PC-9 (cell line): ENCODE results near the gene RALGAPB. TPM values are rescaled to one million over a fixed set of nuclear protein-coding genes. Genes with fewer than 3 reads are reported as not detected.

ENCODE experiments used
- BruUV-seq: library from RNA; stranded (reverse); fragments of 400-500 nt; replicated peaks from 2 replicates; lab custom pipeline; 2021; lab: Mats Ljungman, UMichigan
- CTCF ChIA-PET: fragments of 300-600 bp; sonication (Branson Sonifier 250); formaldehyde crosslinking; loops from one replicate; lab custom pipeline; 2022; ENCODE audit warnings: antibody characterized with exemption; lab: Charles Lee
- POLR2A ChIA-PET: fragments of 300-600 bp; sonication (Branson Sonifier 250); formaldehyde crosslinking; loops from one replicate; lab custom pipeline; 2022; ENCODE audit warnings: antibody characterized with exemption; ENCODE audit not compliant: unreplicated experiment; lab: Charles Lee
- DNase-seq, 2 experiments: peaks; one replicate each; pipeline versions ENCODE4 v3.0.0 to v3.0.0-alpha.2; 2015 to 2022; ENCODE audit warnings: mixed read lengths in 1 of 2
- H2AFZ ChIP-seq: fragments of 200-600 bp; sonication (generic); 2 replicates; pipeline ENCODE4 v1.8.1; 2017; ENCODE audit warnings: antibody characterized with exemption
- H3F3A ChIP-seq: fragments of 200-600 bp; sonication (generic); 2 replicates; pipeline ENCODE4 v1.8.1; 2017; ENCODE audit warnings: antibody characterized with exemption, mild to moderate bottlenecking, low read depth; ENCODE audit not compliant: insufficient read depth
- H3K27ac ChIP-seq: fragments of 200-600 bp; sonication (generic); 2 replicates; pipeline ENCODE4 v1.6.1; 2016; ENCODE audit warnings: mixed run types
- H3K27me3 ChIP-seq: fragments of 200-600 bp; sonication (generic); 2 replicates; pipeline ENCODE4 v1.6.1; 2016; ENCODE audit warnings: low read depth, mixed run types; ENCODE audit not compliant: insufficient read depth
- H3K36me3 ChIP-seq: fragments of 200-600 bp; sonication (generic); 2 replicates; pipeline ENCODE4 v1.6.1; 2016; ENCODE audit warnings: low read depth, mixed run types
- H3K4me1 ChIP-seq: fragments of 200-600 bp; sonication (generic); replicated peaks from 2 replicates; pipeline ENCODE4 v1.6.1; 2016; ENCODE audit warnings: mixed run types; ENCODE audit not compliant: insufficient read depth
- H3K4me2 ChIP-seq: fragments of 200-600 bp; sonication (generic); 2 replicates; pipeline ENCODE4 v1.6.1; 2017; ENCODE audit warnings: mixed run types
- H3K4me3 ChIP-seq: fragments of 200-600 bp; sonication (generic); 2 replicates; pipeline ENCODE4 v1.6.1; 2016; ENCODE audit warnings: mixed run types
- H3K79me2 ChIP-seq: fragments of 200-600 bp; sonication (generic); 2 replicates; pipeline ENCODE4 v1.6.1; 2017; ENCODE audit warnings: low read depth, mixed run types
- H3K9me2 ChIP-seq: fragments of 200-600 bp; sonication (generic); 2 replicates; pipeline ENCODE4 v1.8.1; 2017; ENCODE audit warnings: mild to moderate bottlenecking; ENCODE audit not compliant: insufficient read depth
- H3K9me3 ChIP-seq: fragments of 200-600 bp; sonication (generic); 2 replicates; pipeline ENCODE4 v1.8.1; 2016; ENCODE audit warnings: low read depth; ENCODE audit not compliant: insufficient read depth
- H4K20me1 ChIP-seq: fragments of 200-600 bp; sonication (generic); 2 replicates; pipeline ENCODE4 v1.8.1; 2017; ENCODE audit not compliant: insufficient read depth
- EZH2 ChIP-seq: fragments of 200-600 bp; sonication (generic); IDR thresholded peaks from 2 replicates; pipeline ENCODE4 v1.8.0; 2017; ENCODE audit warnings: antibody characterized with exemption, low read depth
- intact Hi-C: fragments of 100-400 bp; cut with micrococcal nuclease; formaldehyde crosslinking; loops from one replicate; pipeline ENCODE4 v1.10.0; 2022; ENCODE audit not compliant: unreplicated experiment
- total RNA-seq: library from RNA; stranded (reverse); gene quantifications from 2 replicates; pipeline ENCODE4 v1.2.3, GENCODE V29; 2021
- TF ChIP-seq, protein P1 (sequence below): fragments of 200-600 bp; sonication (generic); conservative IDR thresholded peaks from 2 replicates; pipeline ENCODE4 v1.6.1; 2017; ENCODE audit warnings: mixed run types, antibody characterized with exemption, mild to moderate bottlenecking, moderate library complexity

The RALGAPB gene
- total RNA-seq, 1 experiment from 2014 or later: 40.2 TPM

DNA sequence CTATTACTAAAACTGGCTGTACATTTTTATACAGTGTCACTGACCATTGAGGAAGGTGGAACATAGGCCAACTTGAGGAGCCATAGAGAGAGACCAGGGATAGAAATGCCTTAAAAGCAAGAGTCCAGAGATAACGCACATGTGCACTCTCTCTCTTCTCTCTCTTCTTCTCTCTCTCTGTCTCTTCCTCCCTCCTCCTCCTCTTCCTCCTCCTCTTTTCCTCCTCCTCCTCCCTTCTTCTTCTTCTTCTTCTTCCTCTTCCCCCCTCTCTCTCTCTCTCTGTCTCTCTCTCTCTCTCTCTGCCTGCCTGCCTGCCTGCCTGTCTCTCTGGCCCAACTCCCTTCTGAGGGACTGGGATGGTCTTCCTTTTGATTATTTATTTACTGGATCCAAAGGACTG lies 92.0 kb downstream of the RALGAPB start:
- H3K36me3 ChIP-seq: peaks cover 19% of the 10 kb centered on the region; the same call in 1 of the 2 replicates
- intact Hi-C loops: loop anchor here (10.0 kb wide), 1 partner anchor 60 kb away; no protein-coding TSS in a partner anchor

DNA sequence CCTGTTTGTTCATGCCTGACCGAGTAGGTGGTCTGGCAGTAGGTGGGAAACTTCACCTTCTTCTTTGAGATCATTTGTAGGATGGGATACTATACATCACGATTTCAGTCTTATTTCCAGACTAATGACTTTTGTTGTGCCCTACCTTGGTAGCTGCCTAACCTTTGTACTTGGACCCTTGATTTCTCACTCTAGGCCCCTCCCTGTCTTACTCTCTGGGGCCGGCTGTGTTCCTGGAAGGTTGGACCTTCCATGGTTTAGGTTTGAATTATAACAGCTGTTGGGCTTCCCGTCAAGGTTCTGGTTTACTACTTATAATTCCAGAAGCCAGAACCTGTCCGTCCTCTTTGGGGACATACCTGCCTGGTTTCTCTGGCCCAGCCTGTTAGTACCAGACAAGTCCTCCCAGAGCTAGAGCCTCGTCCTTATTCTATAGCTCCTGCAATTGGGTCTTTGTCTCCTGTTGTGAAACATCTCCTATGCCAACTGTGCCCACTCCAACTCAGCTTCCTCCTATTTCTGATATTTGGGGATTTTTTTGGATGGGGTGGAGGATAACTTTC lies 93.5 kb downstream of the RALGAPB start:
- H2AFZ ChIP-seq: no peak overlapping the region
- no peak overlapping the region for H3K4me3 ChIP-seq
- H3F3A ChIP-seq: no peaks in the 10 kb centered on the region; the same call in 1 of the 2 replicates
- H3K9me3 ChIP-seq: no peaks in the 10 kb centered on the region
- no peaks in the 10 kb centered on the region for H3K27me3 ChIP-seq
- H3K36me3 ChIP-seq: peaks cover 28% of the 10 kb centered on the region; the same call in 1 of the 2 replicates
- H4K20me1 ChIP-seq: no peaks in the 10 kb centered on the region; the same call in 1 of the 2 replicates
- ChIA-PET CTCF (no interaction called here), POLR2A (no interaction called here)
- H3K4me1 ChIP-seq: no peaks in the 10 kb centered on the region
- H3K27ac ChIP-seq: no peak overlapping the region
- no peak for DNase-seq
- H3K79me2 ChIP-seq: no peaks in the 10 kb centered on the region
- BruUV-seq: no TSS peak
- TF ChIP-seq, protein P1, sequence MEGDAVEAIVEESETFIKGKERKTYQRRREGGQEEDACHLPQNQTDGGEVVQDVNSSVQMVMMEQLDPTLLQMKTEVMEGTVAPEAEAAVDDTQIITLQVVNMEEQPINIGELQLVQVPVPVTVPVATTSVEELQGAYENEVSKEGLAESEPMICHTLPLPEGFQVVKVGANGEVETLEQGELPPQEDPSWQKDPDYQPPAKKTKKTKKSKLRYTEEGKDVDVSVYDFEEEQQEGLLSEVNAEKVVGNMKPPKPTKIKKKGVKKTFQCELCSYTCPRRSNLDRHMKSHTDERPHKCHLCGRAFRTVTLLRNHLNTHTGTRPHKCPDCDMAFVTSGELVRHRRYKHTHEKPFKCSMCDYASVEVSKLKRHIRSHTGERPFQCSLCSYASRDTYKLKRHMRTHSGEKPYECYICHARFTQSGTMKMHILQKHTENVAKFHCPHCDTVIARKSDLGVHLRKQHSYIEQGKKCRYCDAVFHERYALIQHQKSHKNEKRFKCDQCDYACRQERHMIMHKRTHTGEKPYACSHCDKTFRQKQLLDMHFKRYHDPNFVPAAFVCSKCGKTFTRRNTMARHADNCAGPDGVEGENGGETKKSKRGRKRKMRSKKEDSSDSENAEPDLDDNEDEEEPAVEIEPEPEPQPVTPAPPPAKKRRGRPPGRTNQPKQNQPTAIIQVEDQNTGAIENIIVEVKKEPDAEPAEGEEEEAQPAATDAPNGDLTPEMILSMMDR: no peak
- no peak for TF ChIP-seq EZH2
- no peak overlapping the region for H3K4me2 ChIP-seq
- no peaks in the 10 kb centered on the region for H3K9me2 ChIP-seq
- intact Hi-C loops: loop anchor here (10.0 kb wide), 1 partner anchor 61 kb away; no protein-coding TSS in a partner anchor

More for the DNA sequence above, 92.0 kb downstream of the RALGAPB start:
- DNase-seq: no peak
- ChIA-PET CTCF (no interaction called here), POLR2A (no interaction called here)
- Histone ChIP-seq H3K4me2 (no peak overlapping the region), H3K27ac (no peak overlapping the region), H3K9me2 (no peaks in the 10 kb centered on the region), H3K4me3 (no peak overlapping the region), H3K79me2 (no peaks in the 10 kb centered on the region), H4K20me1 (no peaks in the 10 kb centered on the region; the same call in 1 of the 2 replicates), H3K9me3 (no peaks in the 10 kb centered on the region), H3K4me1 (no peaks in the 10 kb centered on the region), H2AFZ (no peak overlapping the region), H3F3A (no peaks in the 10 kb centered on the region; the same call in 1 of the 2 replicates), H3K27me3 (no peaks in the 10 kb centered on the region)
- TF ChIP-seq EZH2: no peak
- no TSS peak for BruUV-seq

DNA sequence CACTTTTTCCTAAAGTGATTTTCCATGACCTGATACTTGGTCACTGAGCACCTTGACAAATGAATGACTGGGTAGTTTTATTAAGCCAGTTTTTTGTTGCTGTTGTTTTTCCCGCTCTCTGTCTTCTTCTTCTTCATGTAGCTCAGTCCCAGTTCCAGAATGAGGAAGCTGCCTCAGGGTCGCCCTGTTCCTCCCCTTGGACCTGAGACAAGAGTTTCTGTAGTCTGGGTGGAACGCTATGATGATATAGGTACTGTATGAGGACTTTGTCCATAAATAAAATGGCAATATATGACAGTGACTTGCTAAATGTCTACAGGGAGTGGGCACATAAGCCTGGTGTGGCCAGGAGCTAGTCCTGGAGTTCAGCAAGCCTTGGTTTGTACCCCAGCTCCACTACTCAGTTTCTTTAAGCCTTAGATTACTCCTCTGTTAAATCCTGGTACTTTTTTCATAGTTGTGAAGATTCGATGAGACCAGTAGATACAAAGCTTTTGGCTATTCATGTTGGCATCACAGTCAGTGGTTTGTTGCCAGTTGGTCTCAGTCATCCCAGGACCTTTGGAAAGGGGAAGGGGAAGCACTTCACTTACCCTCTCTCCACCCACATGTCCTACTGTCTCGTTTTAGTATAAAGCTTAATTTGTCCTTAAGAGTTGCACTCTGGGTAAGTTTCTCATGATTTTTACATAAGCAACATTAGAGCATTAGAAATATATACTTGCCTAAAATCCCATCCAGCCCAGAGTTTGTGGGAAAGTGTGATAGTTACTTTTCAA lies 97.3 kb downstream of the RALGAPB start:
- POLR2A ChIA-PET: no interaction called here
- Histone ChIP-seq H3F3A (no peaks in the 10 kb centered on the region), H3K36me3 (peaks cover 41% of the 10 kb centered on the region; the same call in 1 of the 2 replicates), H3K9me3 (no peaks in the 10 kb centered on the region), H3K27ac (no peak overlapping the region), H3K4me3 (no peak overlapping the region), H4K20me1 (no peaks in the 10 kb centered on the region), H3K27me3 (no peaks in the 10 kb centered on the region), H3K79me2 (no peaks in the 10 kb centered on the region), H3K4me1 (no peaks in the 10 kb centered on the region), H2AFZ (no peak overlapping the region), H3K4me2 (no peak overlapping the region), H3K9me2 (no peaks in the 10 kb centered on the region)
- intact Hi-C loops: loop anchor here (10.0 kb wide), 1 partner anchor 65 kb away; no protein-coding TSS in a partner anchor
- CTCF ChIA-PET: no interaction called here
- no TSS peak for BruUV-seq
- DNase-seq: no peak
- no peak for TF ChIP-seq EZH2
- TF ChIP-seq, protein P1: no peak
